ENCODE measurements around the gene SLC6A6. TPM values are rescaled to one million over a fixed set of nuclear protein-coding genes. Genes with fewer than 3 reads are reported as not detected.

The SLC6A6 gene
- polyA plus RNA-seq, 3 donors: 16.7 to 27.5 (median 22.6) TPM

DNA sequence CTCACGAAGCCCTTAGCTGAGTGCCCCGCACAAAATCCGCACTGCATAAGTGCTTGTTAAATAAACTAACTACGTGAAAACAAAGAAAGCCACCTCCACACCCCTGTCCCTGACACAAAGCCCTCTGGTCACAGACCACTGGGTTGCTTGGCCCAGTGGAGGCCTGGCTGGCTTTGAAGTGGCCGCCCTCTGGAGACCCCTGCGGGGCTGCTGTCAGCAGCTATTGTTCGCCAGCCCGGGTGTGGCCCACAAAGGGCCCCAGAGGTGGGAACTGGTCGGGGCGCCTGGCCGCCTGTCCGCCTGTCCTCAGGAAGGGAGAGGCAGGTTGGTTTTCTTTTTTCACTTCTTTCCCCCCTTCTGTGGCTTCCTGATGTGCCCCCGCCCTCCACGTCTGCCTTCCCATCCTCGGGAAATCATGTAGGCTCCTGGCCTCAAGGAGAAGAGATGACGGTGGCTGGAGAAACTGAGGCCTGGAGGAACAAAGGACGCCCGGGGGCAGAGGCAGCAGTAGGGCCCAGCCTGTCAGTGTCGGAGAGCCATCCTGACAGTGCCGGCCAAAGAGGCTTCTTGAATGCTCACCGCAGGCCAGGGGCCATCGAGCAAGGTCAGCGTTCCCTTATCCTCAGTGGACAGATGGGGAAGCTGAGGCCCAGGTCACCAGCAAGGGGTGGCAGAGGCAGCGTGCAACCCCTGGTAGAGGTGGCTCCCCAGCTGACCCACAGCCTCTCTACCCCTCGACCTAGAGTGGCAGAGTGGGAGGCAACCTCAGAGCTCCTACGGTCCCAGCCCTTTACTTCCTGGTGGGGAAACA is 61.1 kb downstream of the SLC6A6 start:
- DNase-seq: no peak

GRCh38 chr3:14464141-14464465 is 61.7 kb downstream of the SLC6A6 start:
- no peak for DNase-seq

GRCh38 chr3:14464521-14464920 is 62.1 kb downstream of the SLC6A6 start:
- DNase-seq: no peak

GRCh38 chr3:14465425-14465824 is 63.0 kb downstream of the SLC6A6 start:
- no peak for DNase-seq

DNA sequence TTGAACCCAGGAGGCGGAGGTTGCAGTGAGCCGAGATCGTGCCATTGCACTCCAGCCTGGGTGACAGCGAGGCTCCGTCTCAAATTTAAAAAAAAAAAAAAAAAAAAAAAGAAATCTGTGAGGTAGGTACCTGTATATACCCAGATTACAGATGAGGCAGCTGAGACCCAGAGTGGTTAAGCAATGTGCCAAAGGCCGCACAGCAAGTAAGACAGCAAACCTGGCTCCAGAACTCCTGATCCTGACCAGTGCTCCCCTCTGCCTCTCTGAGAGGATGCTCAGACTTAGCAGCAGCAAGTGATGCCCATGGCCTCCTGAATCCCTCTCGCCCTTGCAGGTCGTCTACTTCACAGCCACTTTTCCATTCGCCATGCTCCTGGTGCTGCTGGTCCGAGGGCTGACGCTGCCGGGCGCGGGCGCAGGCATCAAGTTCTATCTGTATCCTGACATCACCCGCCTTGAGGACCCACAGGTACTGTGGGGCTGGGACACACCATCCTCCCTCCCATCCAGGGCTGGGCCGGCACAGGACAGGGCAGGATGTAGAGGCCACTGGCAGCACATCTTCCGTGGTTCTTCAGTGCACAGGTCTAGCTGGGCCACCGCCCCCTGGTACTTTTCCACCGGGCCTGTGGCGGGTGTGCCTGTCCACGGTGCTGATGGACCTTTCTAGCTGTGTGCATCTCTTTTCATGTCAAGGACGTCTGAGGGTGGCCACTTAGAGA is 63.9 kb downstream of the SLC6A6 start:
- DNase-seq: no peak

DNA sequence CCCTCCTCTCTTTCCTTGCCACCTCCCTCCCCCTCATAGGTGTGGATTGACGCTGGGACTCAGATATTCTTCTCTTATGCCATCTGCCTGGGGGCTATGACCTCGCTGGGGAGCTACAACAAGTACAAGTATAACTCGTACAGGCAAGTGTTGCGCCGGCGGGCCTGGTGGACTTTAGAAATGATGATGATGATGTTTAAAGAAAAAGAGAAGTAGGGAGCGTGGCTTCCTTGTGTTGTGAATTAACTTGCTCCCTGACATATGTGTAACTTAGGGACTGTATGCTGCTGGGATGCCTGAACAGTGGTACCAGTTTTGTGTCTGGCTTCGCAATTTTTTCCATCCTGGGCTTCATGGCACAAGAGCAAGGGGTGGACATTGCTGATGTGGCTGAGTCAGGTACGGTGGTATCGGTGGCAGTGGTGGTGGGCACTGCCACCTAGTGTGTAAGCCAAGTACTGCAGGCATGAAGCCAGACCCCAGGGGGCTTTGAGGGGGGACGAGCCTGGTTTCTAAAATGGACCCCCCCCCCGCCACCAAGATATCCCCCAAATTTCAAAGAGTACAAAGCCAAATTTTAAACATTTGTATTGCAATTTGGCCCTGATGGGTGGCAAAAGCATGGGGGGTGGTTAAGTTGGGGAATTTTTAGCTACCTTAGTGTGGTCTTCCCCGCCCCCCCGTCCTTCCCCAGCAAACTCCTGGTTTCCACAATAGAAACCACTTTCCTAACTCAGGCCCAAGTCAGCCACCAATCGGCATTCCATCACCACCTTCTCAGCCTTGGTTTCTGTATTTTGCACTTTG is 65.6 kb downstream of the SLC6A6 start:
- DNase-seq: no peak

DNA sequence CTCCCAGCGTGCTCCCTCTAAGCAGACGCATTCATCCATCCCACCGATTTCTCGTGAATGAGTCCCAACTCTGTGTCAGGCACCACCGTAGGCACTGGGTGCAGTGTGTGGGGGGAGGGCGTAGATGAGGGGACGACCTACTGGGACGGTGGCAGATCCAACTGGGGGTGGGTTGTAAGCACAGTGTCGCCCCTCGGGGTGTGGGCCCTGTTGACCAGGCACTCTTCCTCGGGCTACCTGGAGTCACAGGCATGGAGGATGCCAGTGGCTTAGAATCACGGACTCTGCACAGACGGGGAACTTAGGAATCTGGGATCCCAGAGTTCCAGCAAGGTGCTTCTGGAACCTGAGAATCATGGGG is 66.2 kb downstream of the SLC6A6 start:
- no peak for DNase-seq

DNA sequence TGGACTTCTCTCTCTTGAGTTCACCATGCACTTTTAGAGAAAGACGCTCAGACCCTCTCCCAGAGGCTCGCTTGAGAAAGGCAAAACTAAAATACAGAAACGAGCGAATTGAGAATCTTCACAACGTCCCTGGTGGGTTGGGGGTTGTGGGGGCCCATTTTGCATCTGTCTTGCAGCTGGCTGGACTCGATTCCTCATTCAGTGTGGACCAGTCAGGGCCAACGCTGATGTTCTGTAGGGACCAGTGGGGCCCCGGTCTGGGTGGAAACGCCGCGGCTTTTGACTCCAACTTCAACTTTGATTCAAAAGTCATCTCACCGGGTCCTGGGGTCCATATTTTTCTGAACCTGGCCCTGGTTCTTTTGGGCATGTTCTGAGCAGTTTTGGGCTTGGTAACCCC is 68.1 kb downstream of the SLC6A6 start:
- DNase-seq: no peak

DNA sequence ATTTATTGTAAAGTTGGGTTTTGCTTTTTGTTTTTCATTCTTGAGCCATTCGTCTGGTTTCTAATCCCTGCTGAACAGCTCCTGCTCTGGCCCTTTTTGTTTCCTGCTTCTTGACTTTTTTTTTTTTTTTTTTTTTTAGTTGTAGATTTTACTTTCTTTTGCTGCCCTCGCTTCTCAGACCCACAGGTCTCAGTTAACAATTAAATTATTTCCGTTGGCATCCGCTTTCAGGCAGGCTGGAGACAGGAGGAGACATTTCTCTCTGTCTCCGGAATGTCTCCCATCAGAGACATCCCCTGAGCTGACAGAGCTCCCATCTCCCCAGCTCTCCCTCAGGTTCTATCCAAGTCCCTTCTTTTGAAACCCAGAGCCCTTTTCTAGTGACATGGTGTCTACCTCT is 68.6 kb downstream of the SLC6A6 start:
- DNase-seq: no peak

DNA sequence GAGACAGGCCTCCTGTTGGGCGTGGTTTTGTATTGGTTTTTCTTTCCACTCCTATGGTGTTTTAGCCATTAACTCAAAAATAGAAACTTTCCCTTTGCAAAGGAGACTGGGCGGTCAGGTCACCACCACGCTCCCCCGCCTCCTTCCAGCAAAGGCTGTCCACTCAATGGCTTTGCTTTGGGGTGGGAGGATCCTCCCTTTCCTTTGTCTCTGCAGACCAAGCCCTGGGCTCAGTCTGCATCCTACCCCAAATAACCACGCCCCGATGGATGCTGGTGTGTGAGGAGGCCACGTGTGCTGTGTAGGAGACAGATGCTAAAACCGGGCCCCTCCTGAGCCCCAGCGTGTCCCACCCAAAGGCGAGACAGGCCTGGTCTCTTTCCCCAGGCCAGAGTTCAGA is 69.3 kb downstream of the SLC6A6 start:
- DNase-seq: no peak

GRCh38 chr3:14472471-14473351 is 70.3 kb downstream of the SLC6A6 start:
- DNase-seq: no peak

- peak; percentile 88 for DNase-seq
These were observed 71.0 kb downstream of the SLC6A6 start for GRCh38 chr3:14473411-14473891.

GRCh38 chr3:14474363-14475081 is 72.1 kb downstream of the SLC6A6 start:
- DNase-seq: no peak

DNA sequence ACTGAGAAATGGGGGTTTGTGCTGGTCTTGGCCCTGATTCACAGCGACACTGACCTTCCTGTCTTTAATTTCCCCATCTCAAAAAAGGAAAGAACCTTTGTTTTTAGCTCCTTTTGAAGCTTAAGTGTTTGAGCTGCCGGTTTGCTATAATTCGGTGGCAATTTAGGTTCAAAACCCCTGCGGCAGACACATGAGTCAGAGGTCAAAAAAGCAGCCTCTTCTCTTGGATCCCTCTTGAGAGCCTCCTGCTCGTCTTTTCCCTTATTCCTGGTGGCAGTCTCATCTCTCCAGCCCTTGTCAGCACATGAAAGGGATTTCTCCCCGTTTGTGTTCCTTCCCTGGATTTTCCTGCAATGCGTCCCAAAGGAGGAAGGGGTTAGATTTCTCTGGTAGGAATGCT is 73.2 kb downstream of the SLC6A6 start:
- DNase-seq: no peak

GRCh38 chr3:14476583-14477265 is 74.3 kb downstream of the SLC6A6 start:
- DNase-seq: no peak

DNA sequence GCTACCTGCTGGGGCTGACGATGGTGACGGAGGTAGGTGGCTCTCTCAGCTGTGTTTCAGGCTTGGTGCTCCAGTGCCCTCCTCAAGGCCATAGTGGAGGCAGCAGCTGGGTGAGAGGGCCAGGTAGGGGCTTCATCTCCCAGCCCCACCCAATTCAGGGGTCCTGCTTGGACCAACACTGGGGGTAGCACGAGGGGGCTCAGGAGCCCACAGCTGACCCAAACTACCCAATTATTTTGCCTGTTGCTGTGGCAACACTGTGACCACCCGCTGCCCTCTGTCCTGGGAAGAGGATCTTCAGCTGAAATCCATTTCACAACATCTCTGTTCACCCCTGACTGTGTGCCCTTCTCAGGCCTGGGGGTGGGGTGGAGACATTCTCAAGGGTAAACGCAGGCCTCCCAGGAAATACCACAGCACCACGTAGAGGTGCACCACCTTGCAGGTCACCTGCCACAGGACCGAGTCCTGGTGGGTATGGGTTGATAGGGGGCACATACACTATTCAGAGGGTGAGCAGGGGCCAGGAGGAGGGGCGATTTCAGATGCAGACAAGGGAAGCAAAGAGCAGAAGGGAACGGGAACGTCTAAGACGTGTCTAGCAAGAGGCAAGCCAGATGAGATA is 75.0 kb downstream of the SLC6A6 start:
- DNase-seq: no peak

- peak; percentile 60 for DNase-seq
These were observed 76.6 kb downstream of the SLC6A6 start for GRCh38 chr3:14478956-14479550.

DNA sequence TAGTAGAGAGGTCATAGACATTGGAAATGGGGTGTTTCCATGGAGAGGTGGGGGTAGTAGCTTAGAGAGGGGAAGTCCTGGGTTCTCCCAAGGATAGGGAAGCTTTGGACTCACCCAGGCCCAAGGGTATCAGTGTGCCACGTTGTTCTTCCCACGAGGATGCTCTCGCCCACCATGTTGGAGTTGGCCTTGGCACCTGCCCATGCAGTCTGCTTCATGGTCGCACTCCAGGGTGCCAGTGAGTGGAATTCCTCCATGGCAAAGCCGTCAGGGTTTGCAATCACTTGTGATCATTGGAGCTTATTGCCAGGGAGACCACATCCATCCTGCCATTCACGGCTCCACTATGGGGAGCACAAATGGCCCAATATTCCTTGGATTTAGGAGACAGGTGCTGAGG is 77.2 kb downstream of the SLC6A6 start:
- DNase-seq: no peak
